Measurements from ENCODE around the gene WDR64.

Gene WDR64

GRCh38 chr1:241782396-241782795 is 130.3 kb downstream of the WDR64 start:
- DNase-seq = no peak
- H3K4me2 ChIP-seq (ENCODE audit: low read length) = no peak overlapping the region
- H3K79me1 ChIP-seq (ENCODE audit: low read length) = no peaks in the 10 kb centered on the region
- no peaks in the 10 kb centered on the region for H3K79me2 ChIP-seq (ENCODE audit: control insufficient read depth, insufficient read depth, low read length, poor library complexity)
- H3K4me3 ChIP-seq (ENCODE audit: low read depth, low read length) = no peak overlapping the region
- H4K91ac ChIP-seq (ENCODE audit: low read depth, low read length) = no peak overlapping the region
- no peak overlapping the region for H3K23ac ChIP-seq (ENCODE audit: low read length)
- no peak overlapping the region for H2BK5ac ChIP-seq (ENCODE audit: low read depth, low read length, poor library complexity)
- H3K9me3 ChIP-seq (ENCODE audit: insufficient read depth, low read depth, low read length) = no peaks in the 10 kb centered on the region
- WGBS (ENCODE audit: extremely low coverage, insufficient coverage, insufficient read length) = no CpG with 5 or more reads among the region's 4 CpGs
- H3K4ac ChIP-seq (ENCODE audit: low read depth, low read length) = no peak overlapping the region
- H2BK12ac ChIP-seq (ENCODE audit: low read length) = no peak overlapping the region
- H3K36me3 ChIP-seq (ENCODE audit: control insufficient read depth in 1 of 2, insufficient read depth in 2 of 2, low read length in 2 of 2) = no peaks in the 10 kb centered on the region
- H3K14ac ChIP-seq (ENCODE audit: low read length) = no peak overlapping the region
- no peaks in the 10 kb centered on the region for H3K4me1 ChIP-seq (ENCODE audit: control insufficient read depth in 1 of 2, insufficient read depth in 2 of 2, low read length in 2 of 2)
- H3K18ac ChIP-seq (ENCODE audit: low read length) = no peak overlapping the region
- H4K8ac ChIP-seq (ENCODE audit: low read depth, low read length) = no peak overlapping the region
- H2BK120ac ChIP-seq (ENCODE audit: insufficient read depth, low read length, poor library complexity) = no peak overlapping the region
- H3K27me3 ChIP-seq (ENCODE audit: insufficient read depth, low read length) = no peaks in the 10 kb centered on the region
- no peak overlapping the region for H4K12ac ChIP-seq (ENCODE audit: low read depth, low read length)
- H2AK5ac ChIP-seq (ENCODE audit: low read length) = no peak overlapping the region
- H3K9ac ChIP-seq (ENCODE audit: low read length) = no peak overlapping the region
- no peak overlapping the region for H2AFZ ChIP-seq (ENCODE audit: insufficient read depth, low read length, poor library complexity)
- H3K27ac ChIP-seq (ENCODE audit: low read depth, low read length) = no peak overlapping the region

- no peaks in the 10 kb centered on the region for H3K79me2 ChIP-seq (ENCODE audit: control insufficient read depth, insufficient read depth, low read length, poor library complexity)
- H3K18ac ChIP-seq (ENCODE audit: low read length) = no peak overlapping the region
- no peak overlapping the region for H3K4me2 ChIP-seq (ENCODE audit: low read length)
- no peak overlapping the region for H2AFZ ChIP-seq (ENCODE audit: insufficient read depth, low read length, poor library complexity)
- H3K79me1 ChIP-seq (ENCODE audit: low read length) = peaks cover 2% of the 10 kb centered on the region
- no peaks in the 10 kb centered on the region for H3K36me3 ChIP-seq (ENCODE audit: control insufficient read depth in 1 of 2, insufficient read depth in 2 of 2, low read length in 2 of 2)
- H3K14ac ChIP-seq (ENCODE audit: low read length) = no peak overlapping the region
- no peak overlapping the region for H3K9ac ChIP-seq (ENCODE audit: low read length)
- H3K4me1 ChIP-seq (ENCODE audit: control insufficient read depth in 1 of 2, insufficient read depth in 2 of 2, low read length in 2 of 2) = no peaks in the 10 kb centered on the region
- H3K4me3 ChIP-seq (ENCODE audit: low read depth, low read length) = no peak overlapping the region
- DNase-seq = no peak
- no peak overlapping the region for H3K23ac ChIP-seq (ENCODE audit: low read length)
- H4K8ac ChIP-seq (ENCODE audit: low read depth, low read length) = no peak overlapping the region
- H4K12ac ChIP-seq (ENCODE audit: low read depth, low read length) = no peak overlapping the region
- H2BK120ac ChIP-seq (ENCODE audit: insufficient read depth, low read length, poor library complexity) = no peak overlapping the region
- H2AK5ac ChIP-seq (ENCODE audit: low read length) = no peak overlapping the region
- H3K27me3 ChIP-seq (ENCODE audit: insufficient read depth, low read length) = no peaks in the 10 kb centered on the region
- H3K27ac ChIP-seq (ENCODE audit: low read depth, low read length) = no peak overlapping the region
- H2BK12ac ChIP-seq (ENCODE audit: low read length) = no peak overlapping the region
- no peak overlapping the region for H3K4ac ChIP-seq (ENCODE audit: low read depth, low read length)
- H3K9me3 ChIP-seq (ENCODE audit: insufficient read depth, low read depth, low read length) = no peaks in the 10 kb centered on the region
- WGBS (ENCODE audit: extremely low coverage, insufficient coverage, insufficient read length) = no CpG with 5 or more reads among the region's 4 CpGs
- H2BK5ac ChIP-seq (ENCODE audit: low read depth, low read length, poor library complexity) = no peak overlapping the region
- no peak overlapping the region for H4K91ac ChIP-seq (ENCODE audit: low read depth, low read length)
Observed at GRCh38 chr1:241787691-241788090, 135.6 kb downstream of the WDR64 start.

- no peak overlapping the region for H2BK12ac ChIP-seq (ENCODE audit: low read length)
- no peak overlapping the region for H3K4me3 ChIP-seq (ENCODE audit: low read depth, low read length)
- H4K91ac ChIP-seq (ENCODE audit: low read depth, low read length) = no peak overlapping the region
- no peak overlapping the region for H2AFZ ChIP-seq (ENCODE audit: insufficient read depth, low read length, poor library complexity)
- no peaks in the 10 kb centered on the region for H3K9me3 ChIP-seq (ENCODE audit: insufficient read depth, low read depth, low read length)
- no peak overlapping the region for H3K23ac ChIP-seq (ENCODE audit: low read length)
- no peaks in the 10 kb centered on the region for H3K27me3 ChIP-seq (ENCODE audit: insufficient read depth, low read length)
- no peak overlapping the region for H3K4me2 ChIP-seq (ENCODE audit: low read length)
- no peak overlapping the region for H2BK5ac ChIP-seq (ENCODE audit: low read depth, low read length, poor library complexity)
- H3K36me3 ChIP-seq (ENCODE audit: control insufficient read depth in 1 of 2, insufficient read depth in 2 of 2, low read length in 2 of 2) = no peaks in the 10 kb centered on the region
- no peak overlapping the region for H4K12ac ChIP-seq (ENCODE audit: low read depth, low read length)
- no peaks in the 10 kb centered on the region for H3K4me1 ChIP-seq (ENCODE audit: control insufficient read depth in 1 of 2, insufficient read depth in 2 of 2, low read length in 2 of 2)
- H3K4ac ChIP-seq (ENCODE audit: low read depth, low read length) = no peak overlapping the region
- no peak overlapping the region for H3K14ac ChIP-seq (ENCODE audit: low read length)
- H4K8ac ChIP-seq (ENCODE audit: low read depth, low read length) = no peak overlapping the region
- H3K18ac ChIP-seq (ENCODE audit: low read length) = no peak overlapping the region
- no peak overlapping the region for H2AK5ac ChIP-seq (ENCODE audit: low read length)
- H3K79me2 ChIP-seq (ENCODE audit: control insufficient read depth, insufficient read depth, low read length, poor library complexity) = no peaks in the 10 kb centered on the region
- H3K27ac ChIP-seq (ENCODE audit: low read depth, low read length) = no peak overlapping the region
- H3K9ac ChIP-seq (ENCODE audit: low read length) = no peak overlapping the region
- no peak overlapping the region for H2BK120ac ChIP-seq (ENCODE audit: insufficient read depth, low read length, poor library complexity)
- no peak for DNase-seq
- WGBS (ENCODE audit: extremely low coverage, insufficient coverage, insufficient read length) = no CpG with 5 or more reads among the region's 2 CpGs
- H3K79me1 ChIP-seq (ENCODE audit: low read length) = peaks cover 2% of the 10 kb centered on the region
Observed at GRCh38 chr1:241789061-241789460, 137.0 kb downstream of the WDR64 start.

- H2BK5ac ChIP-seq (ENCODE audit: low read depth, low read length, poor library complexity) = no peak overlapping the region
- H2AFZ ChIP-seq (ENCODE audit: insufficient read depth, low read length, poor library complexity) = no peak overlapping the region
- no peaks in the 10 kb centered on the region for H3K36me3 ChIP-seq (ENCODE audit: control insufficient read depth in 1 of 2, insufficient read depth in 2 of 2, low read length in 2 of 2)
- H3K23ac ChIP-seq (ENCODE audit: low read length) = no peak overlapping the region
- no peak overlapping the region for H3K4me3 ChIP-seq (ENCODE audit: low read depth, low read length)
- peak in 1 of 2 donors; percentile 81 for DNase-seq
- no peaks in the 10 kb centered on the region for H3K4me1 ChIP-seq (ENCODE audit: control insufficient read depth in 1 of 2, insufficient read depth in 2 of 2, low read length in 2 of 2)
- H4K91ac ChIP-seq (ENCODE audit: low read depth, low read length) = no peak overlapping the region
- no peak overlapping the region for H3K27ac ChIP-seq (ENCODE audit: low read depth, low read length)
- H2BK120ac ChIP-seq (ENCODE audit: insufficient read depth, low read length, poor library complexity) = no peak overlapping the region
- no peak overlapping the region for H4K8ac ChIP-seq (ENCODE audit: low read depth, low read length)
- no peak overlapping the region for H3K4me2 ChIP-seq (ENCODE audit: low read length)
- H3K27me3 ChIP-seq (ENCODE audit: insufficient read depth, low read length) = no peaks in the 10 kb centered on the region
- no peak overlapping the region for H4K12ac ChIP-seq (ENCODE audit: low read depth, low read length)
- no CpG with 5 or more reads among the region's 1 CpG for WGBS (ENCODE audit: extremely low coverage, insufficient coverage, insufficient read length)
- no peaks in the 10 kb centered on the region for H3K79me2 ChIP-seq (ENCODE audit: control insufficient read depth, insufficient read depth, low read length, poor library complexity)
- no peak overlapping the region for H3K18ac ChIP-seq (ENCODE audit: low read length)
- no peak overlapping the region for H3K4ac ChIP-seq (ENCODE audit: low read depth, low read length)
- no peak overlapping the region for H2AK5ac ChIP-seq (ENCODE audit: low read length)
- no peak overlapping the region for H3K9ac ChIP-seq (ENCODE audit: low read length)
- H3K79me1 ChIP-seq (ENCODE audit: low read length) = no peaks in the 10 kb centered on the region
- no peak overlapping the region for H3K14ac ChIP-seq (ENCODE audit: low read length)
- no peaks in the 10 kb centered on the region for H3K9me3 ChIP-seq (ENCODE audit: insufficient read depth, low read depth, low read length)
- no peak overlapping the region for H2BK12ac ChIP-seq (ENCODE audit: low read length)
Observed at GRCh38 chr1:241799416-241799815, 147.3 kb downstream of the WDR64 start.

Data from trophoblast cell (in vitro differentiated cells and primary cell).